Tibial nerve (tissue), 4 donors: ENCODE measurements around the gene VWC2L.

Experiments used
- CTCF ChIP-seq, 5 experiments: fragments of 200-600 bp in 3 of 5; fragments of 450-650 bp in 2 of 5; sonication (generic) in 3 of 5; IDR thresholded peaks; one replicate each; pipeline ENCODE4 v1.5.1; 2016 to 2019; ENCODE audit warnings: antibody characterized with exemption in 5 of 5, mild to moderate bottlenecking in 3 of 5, moderate library complexity in 2 of 5
- EP300 ChIP-seq, 2 donors: sonication (generic); formaldehyde crosslinking; IDR thresholded peaks; one replicate each; pipeline ENCODE4 v1.6.1; 2017; ENCODE audit warnings: antibody characterized with exemption in 2 of 2, mild to moderate bottlenecking in 1 of 2

- TF ChIP-seq CTCF (IDR thresholded peaks at IDR 0.05) (no peak), EP300 (IDR thresholded peaks at IDR 0.05) (no peak)
Measured at GRCh38 chr2:214550786-214551185, 139.9 kb downstream of the VWC2L start.
